Uterus (tissue), 2 donors: Measurements from ENCODE around the gene NFKBIL1.

Source experiments
- CTCF ChIP-seq, 4 experiments: fragments of 200-600 bp in 2 of 4; fragments of 450-650 bp in 2 of 4; sonication (generic) in 2 of 4; IDR thresholded peaks; one replicate each; pipeline ENCODE4 v1.5.1; 2016 to 2019; ENCODE audit warnings: antibody characterized with exemption in 4 of 4, mild to moderate bottlenecking in 2 of 4, moderate library complexity in 1 of 4
- POLR2A ChIP-seq, 2 donors: fragments of 450-650 bp; IDR thresholded peaks; one replicate each; pipeline ENCODE4 v1.6.1; 2016; ENCODE audit warnings: antibody characterized with exemption in 2 of 2, mild to moderate bottlenecking in 1 of 2, moderate library complexity in 1 of 2

- no peak for TF ChIP-seq CTCF (IDR thresholded peaks at IDR 0.05)
- TF ChIP-seq POLR2A (IDR thresholded peaks at IDR 0.05) = no peak
These were observed 15.4 kb upstream of the NFKBIL1 start for GRCh38 chr6:31531771-31532643.
